Tibial artery (tissue), 4 donors: Measurements from ENCODE around the gene LILRB1.
"Not testable (repeated sequence)": the region's sequence is repeated elsewhere in the genome, so short reads cannot be mapped to it uniquely, and the experiment has no call there.

Source experiments
- DNase-seq, 2 donors: peaks; one replicate each; pipeline ENCODE4 v3.0.0-alpha.2; 2019
- H3K27ac ChIP-seq, 2 donors: fragments of 200-600 bp; sonication (generic) in 1 of 2; 1 replicate in 1 of 2; 2 replicates in 1 of 2; pipeline ENCODE4 v1.5.1; 2018 to 2019; ENCODE audit warnings: mild to moderate bottlenecking in 1 of 2
- H3K27me3 ChIP-seq, 2 donors: fragments of 200-600 bp; sonication (generic) in 1 of 2; one replicate each; pipeline versions ENCODE4 v1.5.1 to v1.6.0; 2016 to 2019
- H3K36me3 ChIP-seq, 3 donors: fragments of 200-600 bp; sonication (generic) in 2 of 3; one replicate each; pipeline ENCODE4 v1.5.1; 2016 to 2019; ENCODE audit warnings: mild to moderate bottlenecking in 2 of 3
- H3K4me1 ChIP-seq, 4 donors: fragments of 200-600 bp; sonication (generic) in 2 of 4; 1 replicate in 3 of 4; 2 replicates in 1 of 4; pipeline ENCODE4 v1.5.1; 2016 to 2019
- H3K4me3 ChIP-seq, 2 donors: fragments of 200-600 bp; sonication (generic) in 1 of 2; 1 replicate in 1 of 2; 2 replicates in 1 of 2; pipeline ENCODE4 v1.5.1; 2018 to 2019; ENCODE audit warnings: mild to moderate bottlenecking in 2 of 2
- H3K9me3 ChIP-seq, 3 donors: fragments of 200-600 bp; sonication (generic) in 1 of 3; one replicate each; pipeline ENCODE4 v1.5.1; 2016 to 2019
- intact Hi-C: fragments of 100-400 bp; cut with DNase I; formaldehyde crosslinking; loops from one replicate; pipeline ENCODE4 v1.15.0; 2023; ENCODE audit warnings: low total_unique reads
- TF ChIP-seq, protein P1 (sequence below), 2 experiments: fragments of 200-600 bp in 1 of 2; fragments of 450-650 bp in 1 of 2; IDR thresholded peaks; one replicate each; pipeline ENCODE4 v1.5.1; 2017 to 2019; ENCODE audit warnings: antibody characterized with exemption in 2 of 2, mild to moderate bottlenecking in 1 of 2, moderate library complexity in 1 of 2

Gene LILRB1

GRCh38 chr19:54630262-54630661 is at the start of gene LILRB1:
LILRB1 (plus strand) TSS chr19:54630484; CDS start chr19:54631074, 590 bp downstream.
- intact Hi-C loops, H3K36me3 ChIP-seq, H3K27ac ChIP-seq, DNase-seq, H3K9me3 ChIP-seq, H3K27me3 ChIP-seq, H3K4me1 ChIP-seq, H3K4me3 ChIP-seq: not testable (repeated sequence)

DNA sequence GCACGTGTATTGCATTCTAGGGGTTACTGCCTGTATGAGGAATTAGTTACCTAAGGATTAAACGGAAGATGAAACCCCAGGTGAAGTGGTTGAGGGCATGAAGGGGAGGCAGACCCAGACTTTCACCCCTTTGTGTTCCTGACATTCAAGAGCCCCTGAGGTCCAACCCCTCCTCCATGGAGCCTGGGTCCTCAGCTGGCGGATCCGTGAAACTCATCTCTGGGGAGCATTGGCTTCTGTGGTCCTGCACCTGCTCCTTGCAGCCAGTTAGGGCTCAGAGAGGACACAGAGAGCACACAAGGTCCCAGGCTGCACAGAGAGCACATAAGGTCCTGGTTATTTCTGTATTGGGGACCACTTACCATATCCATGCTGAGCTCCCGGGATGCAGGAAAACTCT is 43.9 kb upstream of the LILRB1 start:
- H3K4me3 ChIP-seq, result no peak overlapping the region
- no peaks in the 10 kb centered on the region for H3K27me3 ChIP-seq
- DNase-seq, result no peak
- TF ChIP-seq, protein P1, sequence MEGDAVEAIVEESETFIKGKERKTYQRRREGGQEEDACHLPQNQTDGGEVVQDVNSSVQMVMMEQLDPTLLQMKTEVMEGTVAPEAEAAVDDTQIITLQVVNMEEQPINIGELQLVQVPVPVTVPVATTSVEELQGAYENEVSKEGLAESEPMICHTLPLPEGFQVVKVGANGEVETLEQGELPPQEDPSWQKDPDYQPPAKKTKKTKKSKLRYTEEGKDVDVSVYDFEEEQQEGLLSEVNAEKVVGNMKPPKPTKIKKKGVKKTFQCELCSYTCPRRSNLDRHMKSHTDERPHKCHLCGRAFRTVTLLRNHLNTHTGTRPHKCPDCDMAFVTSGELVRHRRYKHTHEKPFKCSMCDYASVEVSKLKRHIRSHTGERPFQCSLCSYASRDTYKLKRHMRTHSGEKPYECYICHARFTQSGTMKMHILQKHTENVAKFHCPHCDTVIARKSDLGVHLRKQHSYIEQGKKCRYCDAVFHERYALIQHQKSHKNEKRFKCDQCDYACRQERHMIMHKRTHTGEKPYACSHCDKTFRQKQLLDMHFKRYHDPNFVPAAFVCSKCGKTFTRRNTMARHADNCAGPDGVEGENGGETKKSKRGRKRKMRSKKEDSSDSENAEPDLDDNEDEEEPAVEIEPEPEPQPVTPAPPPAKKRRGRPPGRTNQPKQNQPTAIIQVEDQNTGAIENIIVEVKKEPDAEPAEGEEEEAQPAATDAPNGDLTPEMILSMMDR (IDR thresholded peaks at IDR 0.05), result no peak
- peaks cover 0 to 10% (median 0%) of the 10 kb centered on the region in 3 donors for H3K9me3 ChIP-seq
- H3K36me3 ChIP-seq, result no peaks in the 10 kb centered on the region
- no peaks in the 10 kb centered on the region for H3K4me1 ChIP-seq
- no peak overlapping the region for H3K27ac ChIP-seq
- intact Hi-C loops, result loop anchor here (5.0 kb wide), 1 partner anchor 304 kb away; the partner anchor contains the start of gene LILRB2

DNA sequence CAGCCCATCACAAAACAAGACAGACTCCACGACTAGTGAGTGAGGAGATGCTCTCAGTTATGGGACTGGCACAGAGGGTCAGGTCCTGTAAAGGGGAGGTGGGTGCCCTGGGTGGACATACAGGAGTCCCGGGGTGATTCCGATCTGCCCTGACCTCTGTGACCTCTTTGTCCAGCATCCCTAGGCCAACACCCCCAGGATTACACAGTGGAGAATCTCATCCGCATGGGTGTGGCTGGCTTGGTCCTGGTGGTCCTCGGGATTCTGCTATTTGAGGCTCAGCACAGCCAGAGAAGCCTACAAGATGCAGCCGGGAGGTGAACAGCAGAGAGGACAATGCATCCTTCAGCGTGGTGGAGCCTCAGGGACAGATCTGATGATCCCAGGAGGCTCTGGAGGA is 43.3 kb upstream of the LILRB1 start:
- Histone ChIP-seq H3K9me3 (peaks cover 0 to 16% (median 0%) of the 10 kb centered on the region in 3 donors), H3K4me1 (no peaks in the 10 kb centered on the region), H3K27ac (no peak overlapping the region), H3K36me3 (no peaks in the 10 kb centered on the region), H3K27me3 (no peaks in the 10 kb centered on the region), H3K4me3 (no peak overlapping the region)
- no peak for DNase-seq
- TF ChIP-seq, protein P1 (IDR thresholded peaks at IDR 0.05), result no peak
- intact Hi-C loops, result loop anchor here (5.0 kb wide), 1 partner anchor 305 kb away; the partner anchor contains the start of gene LILRB2

- not testable (repeated sequence) for H3K4me3 ChIP-seq, H3K27ac ChIP-seq
Measured at GRCh38 chr19:54593445-54593844, 36.8 kb upstream of the LILRB1 start, which contains the start of gene LILRA1. LILRA1 (plus strand) TSS chr19:54593632; CDS start chr19:54594245, 613 bp downstream.

DNA sequence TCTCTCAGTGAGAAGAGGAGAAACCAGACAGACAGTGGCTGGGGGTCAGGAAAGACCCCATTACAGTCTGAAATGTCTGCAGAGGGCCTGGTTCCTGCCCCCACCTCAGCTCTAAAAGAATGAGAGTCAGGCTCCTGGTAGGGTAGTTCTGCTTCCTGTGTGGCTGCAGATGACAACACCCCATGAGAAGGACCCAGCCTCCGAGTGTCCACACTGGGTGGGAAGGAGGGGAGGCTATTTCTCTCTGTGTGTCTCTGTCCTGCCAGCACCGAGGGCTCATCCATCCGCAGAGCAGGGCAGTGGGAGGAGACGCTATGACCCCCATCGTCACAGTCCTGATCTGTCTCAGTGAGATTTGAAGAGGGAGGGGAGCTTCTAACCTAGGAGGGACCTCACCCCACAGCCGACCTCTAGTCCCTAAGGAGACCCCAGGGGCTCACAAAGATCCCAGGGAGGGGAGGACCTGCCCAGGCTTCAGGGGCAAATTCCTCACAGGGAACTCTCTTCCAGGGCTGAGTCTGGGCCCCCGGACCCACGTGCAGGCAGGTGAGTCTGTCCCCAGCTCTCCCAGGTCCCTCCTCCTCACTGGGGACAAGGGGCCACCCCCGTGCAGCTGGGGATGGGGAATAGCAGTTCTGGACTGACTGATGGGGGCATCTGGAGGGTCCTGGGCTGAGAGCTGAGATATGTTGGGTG is 36.2 kb upstream of the LILRB1 start:
- H3K4me1 ChIP-seq, H3K27ac ChIP-seq, H3K4me3 ChIP-seq, intact Hi-C loops, DNase-seq, H3K27me3 ChIP-seq, H3K36me3 ChIP-seq: not testable (repeated sequence)
- H3K9me3 ChIP-seq, result peaks cover 0 to 16% (median 0%) of the 10 kb centered on the region in 3 donors

More at GRCh38 chr19:54593445-54593844, 36.8 kb upstream of the LILRB1 start, which contains the start of gene LILRA1:
- DNase-seq, intact Hi-C loops, H3K36me3 ChIP-seq, H3K27me3 ChIP-seq, H3K4me1 ChIP-seq: not testable (repeated sequence)
- peaks cover 0 to 16% (median 0%) of the 10 kb centered on the region in 3 donors for H3K9me3 ChIP-seq

DNA sequence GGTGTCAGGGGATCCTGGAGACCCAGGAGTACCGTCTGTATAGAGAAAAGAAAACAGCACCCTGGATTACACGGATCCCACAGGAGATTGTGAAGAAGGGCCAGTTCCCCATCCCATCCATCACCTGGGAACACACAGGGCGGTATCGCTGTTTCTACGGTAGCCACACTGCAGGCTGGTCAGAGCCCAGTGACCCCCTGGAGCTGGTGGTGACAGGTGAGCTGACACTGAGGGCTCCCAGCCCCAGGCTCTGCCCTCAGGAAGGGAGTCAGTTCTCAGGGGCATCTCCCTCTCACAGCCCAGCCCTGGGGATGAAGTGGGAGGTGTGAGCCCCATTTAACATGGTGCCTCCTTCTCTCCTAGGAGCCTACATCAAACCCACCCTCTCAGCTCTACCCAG is 35.5 kb upstream of the LILRB1 start:
- Histone ChIP-seq H3K27me3 (no peaks in the 10 kb centered on the region), H3K36me3 (no peaks in the 10 kb centered on the region), H3K9me3 (peaks cover 0 to 16% (median 0%) of the 10 kb centered on the region in 3 donors), H3K4me1 (no peaks in the 10 kb centered on the region), H3K27ac (no peak overlapping the region), H3K4me3 (no peak overlapping the region)
- intact Hi-C loops, result no loop called here
- TF ChIP-seq, protein P1 (IDR thresholded peaks at IDR 0.05), result no peak
- no peak for DNase-seq

- intact Hi-C loops, H3K27ac ChIP-seq, H3K36me3 ChIP-seq, H3K4me1 ChIP-seq, H3K4me3 ChIP-seq, DNase-seq, H3K27me3 ChIP-seq: not testable (repeated sequence)
- H3K9me3 ChIP-seq, result peaks cover 0 to 11% (median 0%) of the 10 kb centered on the region in 3 donors
Measured at GRCh38 chr19:54595680-54596436, 34.4 kb upstream of the LILRB1 start.
